Smooth muscle cell (in vitro differentiated cells): ENCODE measurements around the gene CEND1. TPM values are rescaled to one million over a fixed set of nuclear protein-coding genes. Genes with fewer than 3 reads are reported as not detected.

Experiments
- DNase-seq: peaks from one replicate; lab custom pipeline; 2025; ENCODE audit not compliant: unreplicated experiment; lab: John Stamatoyannopoulos, UW
- H2AFZ ChIP-seq: fragments of 200-600 bp; sonication (generic); 2 replicates; pipeline ENCODE4 v1.6.0; 2016; ENCODE audit warnings: antibody characterized with exemption, low read depth, mild to moderate bottlenecking
- H3F3A ChIP-seq: fragments of 200-600 bp; sonication (generic); 2 replicates; pipeline ENCODE4 v1.6.0; 2017; ENCODE audit warnings: antibody characterized with exemption, low read depth
- H3K27ac ChIP-seq: fragments of 200-600 bp; sonication (generic); 2 replicates; pipeline ENCODE4 v1.5.1; 2016; ENCODE audit warnings: low read depth, mild to moderate bottlenecking
- H3K27me3 ChIP-seq: fragments of 200-600 bp; sonication (generic); 2 replicates; pipeline ENCODE4 v1.6.1; 2016; ENCODE audit warnings: low read depth, mild to moderate bottlenecking
- H3K36me3 ChIP-seq: fragments of 200-600 bp; sonication (generic); 2 replicates; pipeline ENCODE4 v1.5.1; 2016; ENCODE audit warnings: low read depth
- H3K4me1 ChIP-seq: fragments of 200-600 bp; sonication (generic); 2 replicates; pipeline ENCODE4 v1.5.1; 2016; ENCODE audit warnings: low read depth
- H3K4me2 ChIP-seq: fragments of 200-600 bp; sonication (generic); 2 replicates; pipeline ENCODE4 v1.6.0; 2016; ENCODE audit warnings: mild to moderate bottlenecking
- H3K4me3 ChIP-seq: fragments of 200-600 bp; sonication (generic); 2 replicates; pipeline ENCODE4 v1.5.1; 2016; ENCODE audit warnings: mild to moderate bottlenecking
- H3K79me2 ChIP-seq: fragments of 200-600 bp; sonication (generic); 2 replicates; pipeline ENCODE4 v1.6.0; 2016; ENCODE audit warnings: low read depth, mild to moderate bottlenecking
- H3K9ac ChIP-seq: fragments of 200-600 bp; sonication (generic); 2 replicates; pipeline ENCODE4 v1.6.0; 2016; ENCODE audit warnings: low read depth
- H3K9me3 ChIP-seq: fragments of 200-600 bp; sonication (generic); replicated peaks from 2 replicates; pipeline ENCODE4 v1.5.1; 2016; ENCODE audit warnings: low read depth
- H4K20me1 ChIP-seq: fragments of 200-600 bp; sonication (generic); 2 replicates; pipeline ENCODE4 v1.6.0; 2016; ENCODE audit warnings: low read depth
- WGBS: methylation state at CpG from one replicate; pipeline ENCODE4 v1.1.7; 2016; ENCODE audit warnings: low lambda C conversion rate; 5-methylcytosine and 5-hydroxymethylcytosine counted together
- polyA plus RNA-seq: library from polyadenylated mRNA; unstranded; fragments of >200 nt; fragmentation: Nextera tagmentation; extraction: Ambion mirVana; gene quantifications from 2 replicates; pipeline ENCODE4 v1.2.1, GENCODE V29; 2016
- total RNA-seq: library from RNA; depleted of rRNA; stranded (reverse); fragments of >200 nt; gene quantifications from 2 replicates; pipeline ENCODE4 v1.2.3, GENCODE V29; 2014
- TF ChIP-seq, protein P1 (sequence below): fragments of 200-600 bp; sonication (generic); IDR thresholded peaks from 2 replicates; pipeline ENCODE4 v1.5.1; 2017; ENCODE audit warnings: borderline replicate concordance, mild to moderate bottlenecking, antibody characterized with exemption; ENCODE audit not compliant: insufficient read depth, poor library complexity, severe bottlenecking

Gene CEND1
- total and polyA plus RNA-seq, 2 experiments from 2014 or later = 0.13 TPM; not detected in 1

DNA sequence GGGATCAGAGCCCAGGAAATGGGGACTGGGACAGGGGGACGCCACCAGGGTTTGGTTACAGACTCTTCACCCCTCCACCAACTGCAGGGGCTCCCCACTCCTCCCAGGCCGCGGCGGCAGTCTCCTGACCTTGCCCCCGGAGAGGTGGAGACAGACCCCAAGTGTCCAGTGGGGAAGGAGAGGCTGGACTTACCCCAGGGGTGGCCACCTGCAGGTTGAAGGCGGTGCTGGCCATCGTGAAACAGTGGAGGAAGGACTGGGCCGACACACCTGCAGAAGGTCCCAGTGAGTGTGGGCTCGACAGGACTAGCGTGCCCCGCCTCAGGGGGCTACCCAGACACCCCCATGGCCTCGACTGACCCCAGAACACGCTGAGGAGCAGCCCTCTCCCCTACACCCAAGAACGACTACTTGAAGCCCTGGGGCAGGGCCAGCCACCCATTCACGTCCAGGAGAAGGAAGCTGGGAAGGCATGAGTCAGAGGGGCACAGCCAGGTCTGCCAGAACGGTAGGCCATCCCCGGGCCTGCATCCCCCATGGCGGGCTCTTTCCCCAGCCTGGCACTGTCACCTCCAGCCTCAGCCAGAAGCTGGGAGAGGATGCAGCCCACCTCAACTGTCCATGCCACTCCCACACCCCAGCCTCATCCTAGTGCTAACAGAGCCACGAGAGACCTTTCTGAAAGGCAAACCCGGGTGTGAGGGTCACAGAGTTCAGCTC, 14.9 kb downstream of the CEND1 start:
- DNase-seq = no peak
- no peak overlapping the region for H3K4me3 ChIP-seq

DNA sequence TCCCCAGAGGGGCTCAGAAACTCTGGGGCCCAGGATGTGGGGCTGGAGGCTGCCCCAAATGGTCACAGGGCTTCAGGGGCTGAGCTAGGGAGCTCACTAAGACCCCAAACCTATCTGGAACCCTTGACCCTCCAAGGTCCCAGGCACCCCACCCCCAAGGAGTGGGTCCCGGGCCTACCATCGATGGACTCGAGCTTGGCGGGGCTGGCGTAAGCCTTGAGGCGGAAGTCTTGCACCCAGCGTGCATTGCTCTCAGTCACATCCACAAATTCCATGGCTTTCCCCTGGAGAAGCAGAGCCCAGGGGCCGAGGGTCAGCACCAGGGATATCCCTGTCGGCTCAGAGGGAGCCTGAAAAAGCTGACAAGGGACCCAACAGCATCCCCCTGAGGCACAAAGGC, 16.1 kb downstream of the CEND1 start:
- 99% methylated on average over 9 of the region's 9 CpGs for WGBS
- H3F3A ChIP-seq = no peaks in the 10 kb centered on the region
- H3K36me3 ChIP-seq = no peaks in the 10 kb centered on the region
- H3K4me2 ChIP-seq = no peak overlapping the region
- H3K9me3 ChIP-seq = no peaks in the 10 kb centered on the region
- no peak for DNase-seq
- no peak overlapping the region for H3K27ac ChIP-seq
- H3K79me2 ChIP-seq = peaks cover 52% of the 10 kb centered on the region
- no peaks in the 10 kb centered on the region for H3K27me3 ChIP-seq
- no peak overlapping the region for H3K9ac ChIP-seq
- TF ChIP-seq, protein P1, sequence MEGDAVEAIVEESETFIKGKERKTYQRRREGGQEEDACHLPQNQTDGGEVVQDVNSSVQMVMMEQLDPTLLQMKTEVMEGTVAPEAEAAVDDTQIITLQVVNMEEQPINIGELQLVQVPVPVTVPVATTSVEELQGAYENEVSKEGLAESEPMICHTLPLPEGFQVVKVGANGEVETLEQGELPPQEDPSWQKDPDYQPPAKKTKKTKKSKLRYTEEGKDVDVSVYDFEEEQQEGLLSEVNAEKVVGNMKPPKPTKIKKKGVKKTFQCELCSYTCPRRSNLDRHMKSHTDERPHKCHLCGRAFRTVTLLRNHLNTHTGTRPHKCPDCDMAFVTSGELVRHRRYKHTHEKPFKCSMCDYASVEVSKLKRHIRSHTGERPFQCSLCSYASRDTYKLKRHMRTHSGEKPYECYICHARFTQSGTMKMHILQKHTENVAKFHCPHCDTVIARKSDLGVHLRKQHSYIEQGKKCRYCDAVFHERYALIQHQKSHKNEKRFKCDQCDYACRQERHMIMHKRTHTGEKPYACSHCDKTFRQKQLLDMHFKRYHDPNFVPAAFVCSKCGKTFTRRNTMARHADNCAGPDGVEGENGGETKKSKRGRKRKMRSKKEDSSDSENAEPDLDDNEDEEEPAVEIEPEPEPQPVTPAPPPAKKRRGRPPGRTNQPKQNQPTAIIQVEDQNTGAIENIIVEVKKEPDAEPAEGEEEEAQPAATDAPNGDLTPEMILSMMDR = no peak
- no peak overlapping the region for H3K4me3 ChIP-seq
- peaks cover 17% of the 10 kb centered on the region for H3K4me1 ChIP-seq
- H4K20me1 ChIP-seq = peaks cover 77% of the 10 kb centered on the region
- H2AFZ ChIP-seq = no peak overlapping the region

More for the DNA sequence above, 14.9 kb downstream of the CEND1 start:
- no peak overlapping the region for H3K27ac ChIP-seq
- peaks cover 17% of the 10 kb centered on the region for H3K4me1 ChIP-seq
- H4K20me1 ChIP-seq = peaks cover 76% of the 10 kb centered on the region
- TF ChIP-seq, protein P1 = no peak
- no peak overlapping the region for H2AFZ ChIP-seq
- 82% methylated on average over 20 of the region's 20 CpGs for WGBS
- H3K9me3 ChIP-seq = no peaks in the 10 kb centered on the region
- H3K79me2 ChIP-seq = peaks cover 52% of the 10 kb centered on the region
- no peaks in the 10 kb centered on the region for H3K36me3 ChIP-seq
- H3F3A ChIP-seq = no peaks in the 10 kb centered on the region
- no peak overlapping the region for H3K9ac ChIP-seq
- peak overlapping the region; percentile 100 for H3K4me2 ChIP-seq
- no peaks in the 10 kb centered on the region for H3K27me3 ChIP-seq

DNA sequence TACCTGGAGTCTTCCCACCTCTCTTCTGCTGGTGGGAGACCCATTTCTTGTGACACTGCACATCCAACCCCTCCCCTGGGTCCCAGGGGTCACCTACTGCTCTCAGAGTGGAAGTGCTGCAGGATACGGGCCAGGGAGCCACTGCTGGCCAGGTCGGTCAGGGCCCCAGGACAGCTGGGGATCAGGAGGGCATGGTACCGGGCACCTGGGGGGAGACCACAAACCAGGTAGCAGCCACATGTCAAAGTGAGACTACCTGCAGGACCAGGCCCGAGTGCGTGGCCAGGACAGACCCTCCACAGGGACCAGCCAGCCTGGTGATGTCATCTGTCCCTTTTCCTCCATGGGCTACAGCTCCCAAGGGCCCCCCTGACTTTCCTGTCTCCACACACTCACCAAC, 16.5 kb downstream of the CEND1 start:
- WGBS = 97% methylated on average over 5 of the region's 5 CpGs
- no peaks in the 10 kb centered on the region for H3F3A ChIP-seq
- no peak overlapping the region for H3K4me2 ChIP-seq
- H3K79me2 ChIP-seq = peaks cover 51% of the 10 kb centered on the region
- no peak overlapping the region for H3K27ac ChIP-seq
- TF ChIP-seq, protein P1 = no peak
- peaks cover 16% of the 10 kb centered on the region for H3K4me1 ChIP-seq
- no peaks in the 10 kb centered on the region for H3K9me3 ChIP-seq
- H3K4me3 ChIP-seq = no peak overlapping the region
- no peak overlapping the region for H2AFZ ChIP-seq
- H4K20me1 ChIP-seq = peaks cover 81% of the 10 kb centered on the region
- H3K27me3 ChIP-seq = no peaks in the 10 kb centered on the region
- DNase-seq = no peak
- no peak overlapping the region for H3K9ac ChIP-seq
- H3K36me3 ChIP-seq = no peaks in the 10 kb centered on the region
